Measurements from ENCODE around the gene SMC6.

Gene SMC6

DNA sequence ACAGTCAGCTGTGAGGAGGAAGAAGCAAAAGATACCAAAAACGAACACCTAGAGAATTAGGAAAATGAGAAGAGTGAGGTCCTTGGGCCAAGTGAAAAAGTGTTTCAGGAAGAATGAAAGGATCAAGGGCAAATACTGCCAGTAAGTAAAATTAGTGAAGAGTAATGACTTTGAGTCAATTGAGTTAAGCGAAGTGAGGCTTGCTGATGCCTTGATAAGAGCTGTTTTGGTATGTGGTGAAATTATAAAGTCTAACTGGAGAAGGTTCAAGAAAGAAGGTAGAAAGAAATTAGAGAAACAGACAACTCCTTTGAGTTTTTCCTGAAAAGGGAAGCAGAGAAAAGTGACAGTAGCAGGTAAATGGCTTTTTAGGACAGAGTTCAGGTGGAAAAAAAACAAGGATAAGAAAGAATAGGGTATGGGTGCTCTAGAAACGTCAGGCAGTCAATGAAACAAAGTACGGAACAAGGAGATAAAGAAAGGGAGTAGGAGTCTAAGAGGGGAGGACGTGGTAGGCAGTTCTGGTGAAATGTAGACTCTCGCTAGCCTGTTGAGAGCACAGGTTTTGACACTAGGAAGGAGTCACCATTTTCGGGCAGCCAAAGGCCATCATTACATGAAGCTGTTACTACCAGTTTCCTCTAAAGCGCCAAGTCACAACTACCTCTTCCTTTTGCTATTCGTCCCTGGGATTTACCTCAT lies 42.9 kb downstream of the SMC6 start:
- DNase-seq: no peak

DNA sequence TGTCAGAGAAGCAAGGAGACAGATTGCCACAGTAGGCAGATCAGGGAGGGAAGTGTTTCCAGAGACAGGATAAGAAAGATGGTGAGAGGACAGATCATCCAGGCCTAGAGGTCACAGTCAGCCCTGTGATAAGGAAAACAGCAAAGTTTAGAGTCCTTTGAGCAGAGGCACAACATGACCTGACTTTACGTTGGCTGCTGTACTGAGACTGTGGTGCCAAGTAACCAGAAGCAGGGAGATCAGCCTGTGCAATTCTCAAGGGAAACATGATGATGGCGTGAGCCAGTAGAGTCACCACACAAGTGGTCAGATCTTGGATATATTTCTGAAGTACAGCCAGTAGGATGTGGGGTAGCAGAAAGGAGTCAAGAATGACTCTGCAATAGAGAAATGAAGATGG lies 43.7 kb downstream of the SMC6 start:
- DNase-seq: no peak

DNA sequence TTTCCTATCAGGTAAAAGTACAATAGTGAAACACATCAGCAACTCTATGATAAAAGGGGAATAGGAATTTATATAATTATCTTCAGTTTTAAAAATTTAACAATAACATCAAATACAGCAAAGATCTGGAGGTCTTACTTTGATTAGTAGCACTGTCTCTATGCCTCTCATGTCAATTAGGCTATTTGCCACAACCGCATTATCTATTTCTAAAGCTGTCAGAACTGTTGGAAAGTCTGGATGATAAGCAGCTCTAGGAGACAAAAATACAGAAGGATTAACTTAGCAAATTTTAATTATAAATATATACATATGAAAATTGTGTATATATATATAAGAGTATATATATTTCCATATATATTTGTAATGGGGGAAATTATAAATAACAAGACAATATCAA lies 45.1 kb downstream of the SMC6 start:
- DNase-seq: no peak

DNA sequence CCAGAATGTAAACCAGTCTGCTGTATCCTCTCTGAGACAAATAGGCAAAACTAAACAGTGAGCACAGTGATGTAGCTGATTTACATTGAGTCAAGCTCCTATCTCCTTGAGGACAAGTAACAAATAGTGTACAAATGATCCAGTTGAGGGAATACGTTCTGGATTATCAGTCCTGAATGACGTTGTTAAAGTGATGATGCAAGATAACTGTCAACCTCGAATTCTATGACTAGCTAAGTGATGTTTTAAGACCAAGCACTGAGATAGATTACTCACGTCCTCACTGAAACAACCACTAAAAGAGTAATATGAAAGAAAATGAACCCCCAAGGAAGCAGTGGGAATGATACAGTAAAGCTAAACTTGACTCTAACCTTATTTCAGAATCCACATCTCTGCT lies 46.8 kb downstream of the SMC6 start:
- DNase-seq: no peak

DNA sequence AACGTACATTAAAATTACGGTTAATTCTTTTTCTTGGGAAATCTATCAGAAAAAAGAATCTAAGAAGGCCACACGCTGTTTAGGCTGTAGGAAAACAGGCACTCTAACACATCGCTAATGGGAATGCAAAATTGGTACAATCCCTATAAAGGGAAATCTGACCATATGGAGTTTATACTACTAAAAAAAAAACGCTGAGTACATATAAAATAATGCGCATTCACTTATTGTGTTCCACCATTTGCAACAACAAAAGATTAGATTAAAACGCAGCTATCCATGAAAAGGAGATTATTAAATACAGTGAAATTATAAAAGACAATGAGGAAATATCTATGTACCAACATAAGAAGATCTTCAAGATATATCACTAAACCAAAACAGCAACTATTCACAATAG lies 62.8 kb downstream of the SMC6 start:
- DNase-seq: no peak

DNA sequence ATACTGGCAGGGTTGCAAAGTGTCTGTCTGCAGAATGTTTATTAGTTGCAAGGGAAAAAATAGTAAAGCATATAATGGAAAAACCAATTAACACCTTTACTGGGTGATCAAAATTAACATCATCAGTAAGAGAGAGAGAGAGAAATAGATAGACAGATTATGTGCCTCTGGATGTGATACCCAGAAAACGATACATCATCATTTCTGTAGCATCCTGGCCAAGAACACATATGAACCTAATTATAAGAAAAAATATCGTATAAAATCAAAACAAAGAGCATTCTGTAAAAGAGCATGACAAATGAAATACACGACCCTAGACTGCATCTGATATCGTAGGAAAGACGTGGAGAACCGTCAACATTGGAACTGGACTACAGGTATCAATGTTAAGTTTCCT lies 64.6 kb downstream of the SMC6 start:
- no peak for DNase-seq

DNA sequence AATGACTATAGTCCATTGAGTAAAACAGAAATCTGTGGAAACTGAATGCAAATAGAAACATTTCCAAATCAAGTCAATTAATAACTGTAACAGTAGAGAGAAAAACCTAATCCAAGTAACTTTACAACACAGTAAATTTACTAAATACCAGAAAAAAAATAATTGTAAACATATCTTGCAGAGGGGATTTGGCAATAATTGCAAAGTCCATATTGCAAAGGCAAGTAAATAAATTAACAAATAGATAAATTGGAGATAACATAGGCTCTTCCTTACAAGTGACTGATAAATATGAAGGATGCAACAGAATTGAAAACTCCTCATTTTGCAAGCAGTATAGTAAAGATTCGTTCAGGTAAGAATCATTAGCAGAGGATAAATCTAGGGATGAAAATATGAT lies 65.0 kb downstream of the SMC6 start:
- DNase-seq: no peak

DNA sequence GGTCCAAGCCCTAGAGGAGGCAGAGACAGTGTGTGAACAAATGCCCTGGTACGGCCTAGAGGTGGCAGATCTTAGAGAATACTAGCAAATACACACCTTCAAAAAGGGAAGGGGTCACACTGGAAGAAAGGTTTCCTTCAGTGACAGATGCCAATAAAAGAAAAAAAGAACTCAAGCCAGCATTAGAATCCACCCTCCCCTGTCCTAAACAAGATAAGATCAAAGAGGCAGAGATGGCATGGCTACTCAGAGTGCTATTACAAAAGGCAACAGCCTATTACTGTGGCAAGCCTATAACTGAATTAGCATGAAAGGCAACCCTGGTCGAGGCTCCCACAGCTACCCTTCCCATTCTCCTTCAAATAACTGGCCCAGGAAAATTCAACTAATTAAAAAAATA lies 69.6 kb downstream of the SMC6 start:
- no peak for DNase-seq

DNA sequence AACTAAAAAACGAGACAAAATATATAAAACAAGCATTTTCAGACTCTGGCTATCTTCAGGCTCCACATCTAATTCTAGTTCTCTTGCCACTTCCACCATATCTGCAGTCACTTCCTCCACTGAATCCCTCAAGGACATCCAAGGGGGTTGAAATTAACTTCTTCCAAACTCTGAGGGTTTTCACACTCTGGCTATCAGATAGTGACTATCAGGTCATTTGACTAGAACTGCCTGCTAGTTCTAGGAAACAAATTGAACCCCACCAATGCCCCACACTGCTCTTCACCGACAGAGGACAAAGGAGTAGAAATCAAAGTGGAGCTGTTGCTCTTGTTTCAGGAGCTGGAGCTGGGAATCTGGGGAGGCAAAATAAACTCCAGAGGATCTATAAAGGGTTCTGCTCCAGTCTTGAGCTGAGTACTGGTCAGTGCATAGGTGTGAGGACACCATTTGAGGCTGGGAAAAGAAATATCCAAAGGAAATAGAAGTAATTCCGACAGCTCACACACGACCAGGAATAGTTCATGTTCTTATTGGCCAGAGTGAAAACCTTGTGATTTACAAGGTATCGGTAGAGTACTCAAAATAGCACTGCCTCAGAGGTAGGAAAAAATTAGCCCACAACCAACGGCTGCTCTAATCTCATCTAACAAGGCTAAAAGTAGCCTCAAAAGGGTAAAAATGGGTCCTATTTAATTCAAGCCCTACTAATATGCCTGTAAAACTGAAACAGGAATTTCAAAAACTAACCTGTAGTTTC lies 71.3 kb downstream of the SMC6 start:
- DNase-seq: no peak

DNA sequence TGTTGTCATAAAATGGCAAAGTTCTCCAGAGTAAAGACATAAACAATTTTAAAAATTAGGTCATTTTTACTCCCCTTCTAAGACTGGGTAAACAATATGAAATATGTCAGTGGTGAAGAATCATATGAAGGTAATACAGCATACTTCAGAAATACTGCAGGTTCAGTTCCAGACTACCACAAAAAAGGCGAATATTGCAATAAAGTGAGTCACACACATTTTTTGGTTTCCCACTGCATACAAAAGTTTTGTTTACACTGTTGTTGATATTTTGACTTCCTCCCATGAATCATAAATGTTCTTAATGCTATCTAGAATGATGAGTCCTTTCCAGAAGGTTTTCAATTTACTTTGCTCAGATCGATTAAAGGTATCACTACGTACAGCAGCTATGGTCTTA lies 73.5 kb downstream of the SMC6 start:
- no peak for DNase-seq

DNA sequence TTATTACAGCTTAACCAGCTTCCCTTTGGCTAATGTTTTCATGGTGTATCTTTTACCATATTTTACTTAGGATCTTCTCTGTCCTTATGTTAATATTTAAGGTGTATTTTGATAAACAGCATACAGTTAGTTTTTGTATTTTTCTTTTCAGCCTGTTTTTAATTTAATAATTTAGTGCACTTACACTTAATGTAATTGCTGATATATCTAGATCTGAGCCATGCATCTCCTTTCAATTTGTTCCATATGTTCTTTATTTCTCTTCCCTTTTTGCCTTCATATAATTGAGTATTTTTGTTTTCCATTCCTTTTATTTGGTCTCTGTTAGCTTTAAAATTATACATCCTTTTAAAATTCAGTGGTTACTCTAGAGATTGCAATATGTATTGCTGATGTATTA lies 78.8 kb downstream of the SMC6 start:
- no peak for DNase-seq

DNA sequence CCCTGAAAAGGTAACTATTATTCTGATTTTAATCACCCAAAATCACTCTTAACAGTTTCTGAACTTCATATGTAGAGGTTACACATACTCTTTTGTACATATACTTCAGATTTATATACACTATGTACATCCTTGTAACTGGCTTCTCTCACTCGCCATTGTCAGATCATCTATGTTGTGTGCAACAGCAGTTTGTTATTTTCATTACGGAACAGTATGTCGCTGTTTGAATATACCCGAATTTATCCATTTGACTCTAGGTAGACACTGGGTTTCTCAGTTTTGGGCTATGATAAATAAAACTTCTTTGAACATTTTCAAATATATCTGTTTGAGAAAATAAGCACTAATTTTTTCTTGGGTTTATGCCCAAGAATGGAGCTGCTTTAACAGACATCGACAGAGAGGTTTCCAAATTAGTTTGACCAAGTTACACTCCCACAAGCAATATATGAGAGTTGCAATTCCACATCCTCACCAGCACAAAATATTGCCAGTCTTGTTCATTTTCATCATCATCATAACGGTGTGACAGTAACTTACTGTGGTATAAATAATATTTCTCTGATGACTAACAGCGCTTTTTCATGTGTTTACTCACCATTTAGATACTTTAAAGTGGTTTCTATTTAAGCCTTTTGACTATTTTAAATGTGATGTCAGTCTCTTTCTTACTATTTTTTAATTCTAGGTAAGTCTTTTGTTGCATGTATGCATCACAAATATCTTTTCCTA lies 80.9 kb downstream of the SMC6 start:
- no peak for DNase-seq

DNA sequence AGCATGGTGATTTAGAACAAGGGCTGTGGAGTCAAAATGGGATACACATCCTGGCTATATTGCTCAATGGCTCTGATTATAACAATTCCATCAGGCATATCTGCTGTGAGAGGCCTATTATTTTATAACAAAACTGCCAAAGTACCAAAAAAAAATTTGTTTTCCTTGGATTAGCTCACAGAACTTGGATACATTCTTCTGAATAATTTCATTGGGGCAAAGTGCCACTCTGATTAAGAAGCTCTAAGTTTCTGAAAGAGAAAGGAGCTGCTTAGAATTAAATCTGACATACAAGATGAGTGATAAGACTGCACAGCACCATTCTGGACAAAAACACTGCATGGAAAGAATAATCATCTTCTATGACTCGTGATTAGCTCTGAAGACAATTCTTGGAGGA lies 85.7 kb downstream of the SMC6 start:
- no peak for DNase-seq

DNA sequence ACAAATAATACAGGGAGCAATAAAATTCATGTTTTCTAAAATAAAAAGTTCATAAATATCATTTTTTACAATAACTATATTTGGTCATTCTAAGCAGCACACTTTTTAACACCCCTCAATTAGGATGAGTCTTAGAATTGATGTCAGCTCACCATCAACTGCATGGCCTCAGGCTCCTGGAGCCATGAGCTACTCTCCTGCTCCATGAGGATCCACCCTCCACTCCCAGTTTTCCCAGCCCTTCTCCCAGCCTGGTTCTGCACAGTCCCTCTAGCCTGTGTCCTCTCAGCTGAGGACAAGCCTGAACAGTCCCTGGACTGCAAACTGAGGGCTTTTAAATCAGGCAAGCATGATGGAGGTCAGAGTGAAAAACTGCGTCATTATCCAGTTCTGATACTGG lies 89.1 kb downstream of the SMC6 start:
- DNase-seq: no peak

DNA sequence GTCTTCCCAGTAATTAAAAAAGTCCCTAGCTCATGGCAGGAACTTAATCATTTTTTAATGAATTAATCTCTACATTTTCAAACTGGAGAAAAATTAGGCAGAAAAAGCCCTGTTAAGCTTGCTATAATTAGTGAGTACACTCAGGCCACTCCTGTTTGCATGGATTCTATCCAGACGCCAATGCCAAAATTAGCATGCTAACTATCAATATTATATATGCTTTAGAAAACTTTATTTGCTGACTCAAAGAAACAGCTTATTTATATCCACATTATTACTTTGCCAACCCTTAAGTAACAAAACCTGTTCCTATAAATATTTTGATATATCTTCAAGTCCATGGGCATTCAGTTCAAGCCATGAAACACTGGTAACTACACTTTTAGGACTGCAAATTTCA lies 90.9 kb downstream of the SMC6 start:
- no peak for DNase-seq

DNA sequence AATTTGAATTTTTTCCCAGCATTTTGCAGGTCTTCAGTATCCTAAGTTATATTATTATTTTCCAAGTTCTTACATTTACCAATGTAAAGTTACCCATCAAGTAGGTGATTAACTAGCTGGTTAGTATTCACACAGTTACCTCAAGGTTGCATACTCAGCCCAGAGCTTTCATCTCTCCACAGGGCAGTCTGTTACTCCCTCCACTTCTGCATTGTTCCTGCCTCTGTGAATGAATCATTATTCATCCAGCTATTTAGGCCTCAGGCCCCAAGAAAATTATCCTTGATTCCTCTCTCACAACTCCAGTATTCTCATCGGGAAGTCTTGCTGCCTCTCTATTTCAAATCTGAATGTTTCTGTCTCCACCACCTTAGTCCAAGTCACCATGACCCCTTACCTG lies 92.2 kb downstream of the SMC6 start:
- DNase-seq: no peak

DNA sequence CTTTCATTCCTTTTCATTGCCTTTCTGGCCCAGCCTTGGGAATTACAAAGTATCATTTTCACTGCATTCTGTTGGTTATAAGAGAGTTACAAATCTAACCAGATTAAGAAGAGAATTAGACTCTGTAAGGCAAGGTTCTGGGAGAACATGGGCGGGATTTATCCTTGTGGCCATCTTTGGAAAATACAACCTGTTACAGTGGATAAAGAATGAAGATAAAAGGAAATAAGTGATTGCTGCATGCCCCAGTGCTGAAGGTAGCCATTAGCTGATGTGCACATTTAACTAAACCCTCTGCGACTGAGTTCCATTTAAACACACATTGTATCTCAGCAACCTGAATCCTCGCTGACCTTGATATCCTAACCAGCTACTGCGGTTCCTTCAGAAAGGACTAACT lies 93.4 kb downstream of the SMC6 start:
- no peak for DNase-seq

DNA sequence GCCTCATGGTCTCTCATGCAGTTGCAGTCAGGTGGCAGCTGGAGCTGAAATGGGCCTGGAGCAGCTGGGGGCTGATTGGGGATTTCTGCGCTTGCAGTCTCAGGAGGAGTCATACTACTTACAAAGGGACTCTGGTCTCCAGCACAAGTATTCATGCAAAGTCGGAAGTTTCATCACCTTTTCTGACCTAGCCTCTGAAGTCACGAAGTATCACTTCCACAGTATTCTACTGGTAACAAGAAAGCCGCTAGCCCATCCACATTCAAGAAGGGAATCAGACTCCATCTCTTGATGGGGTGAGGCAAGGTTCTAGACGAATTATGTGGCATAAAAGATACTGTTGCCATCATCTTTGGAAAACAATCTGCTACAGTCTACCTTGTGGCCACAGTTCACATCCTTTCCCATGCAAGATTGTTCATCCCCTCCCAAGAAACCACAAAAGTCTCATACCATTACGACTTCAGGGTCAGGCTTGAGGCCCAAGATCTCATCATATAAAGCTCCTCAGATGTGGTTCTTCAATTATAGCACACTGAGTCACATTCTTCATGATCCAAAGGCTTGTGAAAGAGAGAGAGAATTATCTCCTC lies 95.3 kb downstream of the SMC6 start:
- DNase-seq: no peak

DNA sequence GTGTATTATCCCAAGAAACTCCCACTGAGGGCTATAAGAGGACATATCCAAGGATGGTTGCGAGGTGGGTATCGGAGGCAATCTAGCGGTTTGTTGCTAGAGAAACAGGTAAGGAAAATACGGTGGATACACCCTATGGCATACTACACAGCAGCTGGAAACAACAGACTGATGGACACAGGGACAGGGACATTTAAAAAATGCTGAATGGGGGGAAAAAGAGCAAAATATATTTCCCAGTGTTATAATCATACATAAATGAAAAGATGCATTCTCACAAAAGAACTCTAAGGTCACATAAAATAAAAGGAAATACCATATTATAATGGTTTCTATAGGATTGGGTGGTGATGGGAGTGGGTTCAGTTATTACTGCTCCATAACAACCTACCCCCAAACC lies 95.9 kb downstream of the SMC6 start:
- DNase-seq: no peak

DNA sequence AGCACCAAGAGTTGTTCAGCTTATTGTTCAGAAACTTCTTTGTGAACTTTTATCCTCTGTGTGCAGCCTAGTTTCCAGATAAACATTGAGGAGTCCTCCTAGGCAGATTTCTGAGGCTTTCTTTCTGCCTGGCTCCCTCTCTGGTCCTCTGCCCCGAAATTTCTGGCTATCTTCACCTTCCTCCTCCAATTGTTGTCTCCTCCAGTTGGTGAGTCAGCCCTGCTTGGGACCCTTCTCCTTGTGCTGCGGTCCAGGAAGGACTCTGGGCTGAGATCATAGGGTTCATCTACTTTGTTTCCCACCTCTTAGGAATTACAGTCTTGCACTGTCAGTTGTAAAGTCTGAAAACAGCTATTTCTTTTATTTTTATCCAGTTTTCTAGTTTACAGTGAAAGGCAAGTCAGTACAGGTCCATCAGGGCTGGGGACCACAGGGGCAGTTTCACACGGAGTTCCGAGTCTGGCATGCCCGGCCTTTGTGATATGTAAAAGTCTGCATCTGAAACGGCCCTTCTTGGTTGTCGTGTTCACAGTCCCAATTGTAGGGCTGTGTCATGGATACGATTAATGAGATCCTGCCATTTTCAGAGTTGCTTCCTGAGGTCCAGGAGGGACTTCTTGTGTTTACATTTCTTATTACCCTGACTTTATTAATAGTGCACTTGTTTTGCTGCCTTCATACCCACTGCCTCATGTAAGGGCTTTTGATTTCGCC lies 100.8 kb downstream of the SMC6 start:
- DNase-seq: no peak

DNA sequence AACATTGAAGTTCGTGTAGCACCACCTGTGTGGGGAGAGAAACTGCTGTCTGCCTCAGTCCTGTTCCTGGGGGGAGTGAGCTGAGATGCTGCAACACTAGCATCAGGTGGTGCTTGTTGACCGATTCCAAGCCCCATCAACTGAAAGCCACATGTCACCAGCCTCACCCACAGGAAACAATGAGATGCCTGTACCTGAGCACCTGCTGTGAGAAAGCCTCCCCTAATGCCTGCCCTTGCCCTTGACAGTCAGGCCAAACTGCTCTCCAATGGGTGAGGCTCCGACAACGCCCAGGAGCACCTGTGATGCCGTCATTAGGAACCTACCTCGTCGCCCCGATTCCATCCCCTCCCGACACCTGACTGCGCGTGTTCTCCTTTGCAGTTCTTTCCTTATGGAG lies 104.6 kb downstream of the SMC6 start:
- DNase-seq: no peak

DNA sequence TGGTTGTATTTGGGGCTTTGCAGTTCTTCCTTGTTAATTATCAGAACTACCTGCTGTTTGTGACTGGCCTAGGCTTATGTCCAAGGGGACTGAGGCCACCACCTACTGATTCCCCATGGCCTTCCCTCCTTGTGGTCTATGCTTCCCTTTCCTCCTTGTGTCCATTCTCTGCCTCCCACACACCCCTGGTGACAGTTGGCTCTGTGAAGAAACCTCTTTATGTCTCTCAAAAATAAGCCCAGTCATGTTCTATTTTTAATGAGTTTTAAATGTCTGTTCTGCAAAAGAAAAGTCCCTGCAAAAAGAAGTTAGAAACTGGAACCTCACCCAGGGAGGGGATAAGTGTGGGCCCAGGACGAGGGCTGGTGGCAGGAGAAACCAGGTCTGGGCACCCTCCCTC lies 105.0 kb downstream of the SMC6 start:
- DNase-seq: no peak
